GM12801 (cell line): ENCODE data around the gene C19orf38.

Source experiments
- TF ChIP-seq, protein P1 (sequence below): IDR thresholded peaks from one replicate; pipeline ENCODE4 v1.5.1; 2011; ENCODE audit warnings: control low read depth; ENCODE audit not compliant: insufficient read length; ENCODE audit errors: extremely low read depth

Gene C19orf38

DNA sequence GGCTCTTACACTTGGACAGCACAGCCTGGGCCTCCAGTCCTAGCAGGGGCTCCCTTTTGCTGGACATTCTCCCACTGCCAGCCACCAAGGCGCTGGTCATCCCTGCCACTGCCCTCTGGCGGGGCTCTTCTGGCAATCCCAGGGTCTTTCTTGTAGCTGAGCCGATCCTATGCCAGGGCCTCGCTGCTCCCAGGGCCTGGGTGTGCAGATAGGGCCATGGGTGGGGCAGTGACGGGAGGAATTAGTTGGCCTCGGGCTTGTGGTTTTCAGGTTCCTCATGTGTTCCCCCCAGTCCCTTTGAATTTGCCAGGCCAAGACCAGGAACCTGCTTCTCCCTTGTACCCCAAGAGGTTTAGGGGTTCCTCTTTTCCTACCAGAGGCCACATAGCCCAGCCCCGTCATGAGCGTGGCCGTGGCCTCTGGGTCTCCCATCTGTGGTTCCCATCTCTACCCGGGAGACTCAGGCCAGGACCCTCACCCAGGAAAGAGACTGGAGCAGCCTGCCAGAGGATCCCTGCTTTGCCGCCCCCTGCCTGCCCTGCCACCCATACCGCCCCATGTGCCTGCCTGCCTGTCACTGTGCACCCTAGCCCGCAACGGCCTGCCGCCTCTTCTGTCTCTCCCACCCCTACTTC lies 38.4 kb upstream of the C19orf38 start:
- TF ChIP-seq, protein P1, sequence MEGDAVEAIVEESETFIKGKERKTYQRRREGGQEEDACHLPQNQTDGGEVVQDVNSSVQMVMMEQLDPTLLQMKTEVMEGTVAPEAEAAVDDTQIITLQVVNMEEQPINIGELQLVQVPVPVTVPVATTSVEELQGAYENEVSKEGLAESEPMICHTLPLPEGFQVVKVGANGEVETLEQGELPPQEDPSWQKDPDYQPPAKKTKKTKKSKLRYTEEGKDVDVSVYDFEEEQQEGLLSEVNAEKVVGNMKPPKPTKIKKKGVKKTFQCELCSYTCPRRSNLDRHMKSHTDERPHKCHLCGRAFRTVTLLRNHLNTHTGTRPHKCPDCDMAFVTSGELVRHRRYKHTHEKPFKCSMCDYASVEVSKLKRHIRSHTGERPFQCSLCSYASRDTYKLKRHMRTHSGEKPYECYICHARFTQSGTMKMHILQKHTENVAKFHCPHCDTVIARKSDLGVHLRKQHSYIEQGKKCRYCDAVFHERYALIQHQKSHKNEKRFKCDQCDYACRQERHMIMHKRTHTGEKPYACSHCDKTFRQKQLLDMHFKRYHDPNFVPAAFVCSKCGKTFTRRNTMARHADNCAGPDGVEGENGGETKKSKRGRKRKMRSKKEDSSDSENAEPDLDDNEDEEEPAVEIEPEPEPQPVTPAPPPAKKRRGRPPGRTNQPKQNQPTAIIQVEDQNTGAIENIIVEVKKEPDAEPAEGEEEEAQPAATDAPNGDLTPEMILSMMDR = no peak

DNA sequence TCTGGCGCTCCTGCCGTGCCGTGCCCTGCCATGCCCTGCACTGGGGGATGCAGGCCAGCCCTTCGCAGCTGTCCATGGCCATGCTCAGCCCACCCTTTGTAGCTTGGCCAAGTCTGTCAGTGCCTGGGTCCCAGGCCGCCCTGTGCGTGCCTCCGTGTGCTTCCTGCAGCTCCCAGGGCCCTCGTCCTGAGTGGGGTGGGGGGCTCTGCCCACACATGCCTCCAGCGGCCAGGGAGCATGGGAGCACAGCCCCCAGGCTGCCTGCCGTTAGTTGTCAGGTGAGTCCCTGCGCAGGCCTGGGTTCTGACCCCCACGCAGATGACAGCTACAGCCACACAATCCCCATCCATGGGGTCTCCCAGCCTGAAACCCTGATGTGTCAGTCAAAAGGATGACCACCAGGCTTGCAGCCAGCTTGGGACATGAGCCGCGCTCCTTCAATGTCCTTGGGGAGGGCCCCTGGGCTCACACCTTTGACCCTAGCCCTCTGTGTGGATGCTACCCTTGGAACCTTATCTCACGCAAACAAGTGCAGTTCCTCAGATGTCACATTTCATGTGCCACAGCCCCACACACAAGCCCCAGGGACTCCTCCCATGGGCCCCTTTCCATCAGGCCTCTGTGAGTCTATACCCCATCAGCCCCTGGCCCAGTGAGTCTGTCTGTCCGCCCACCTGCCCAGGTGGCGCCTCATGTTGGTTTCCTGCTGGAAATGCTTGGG lies 36.7 kb upstream of the C19orf38 start:
- TF ChIP-seq, protein P1 = no peak

DNA sequence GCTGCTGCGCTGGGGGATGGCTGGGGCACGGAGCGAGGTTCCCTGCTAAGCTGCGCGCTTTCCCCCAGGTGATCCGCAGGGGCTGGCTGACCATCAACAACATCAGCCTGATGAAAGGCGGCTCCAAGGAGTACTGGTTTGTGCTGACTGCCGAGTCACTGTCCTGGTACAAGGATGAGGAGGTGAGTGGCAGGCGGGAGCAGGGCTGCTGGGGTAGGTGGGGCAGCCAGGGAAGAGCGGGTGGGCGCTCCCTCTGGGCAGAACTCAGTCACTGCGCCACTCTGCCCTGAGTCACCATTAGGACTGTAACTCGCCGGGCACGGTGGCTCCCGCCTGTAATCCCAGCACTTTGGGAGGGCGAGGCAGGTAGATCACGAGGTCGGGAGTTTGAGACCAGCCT lies 36.0 kb upstream of the C19orf38 start:
- TF ChIP-seq, protein P1 = no peak

DNA sequence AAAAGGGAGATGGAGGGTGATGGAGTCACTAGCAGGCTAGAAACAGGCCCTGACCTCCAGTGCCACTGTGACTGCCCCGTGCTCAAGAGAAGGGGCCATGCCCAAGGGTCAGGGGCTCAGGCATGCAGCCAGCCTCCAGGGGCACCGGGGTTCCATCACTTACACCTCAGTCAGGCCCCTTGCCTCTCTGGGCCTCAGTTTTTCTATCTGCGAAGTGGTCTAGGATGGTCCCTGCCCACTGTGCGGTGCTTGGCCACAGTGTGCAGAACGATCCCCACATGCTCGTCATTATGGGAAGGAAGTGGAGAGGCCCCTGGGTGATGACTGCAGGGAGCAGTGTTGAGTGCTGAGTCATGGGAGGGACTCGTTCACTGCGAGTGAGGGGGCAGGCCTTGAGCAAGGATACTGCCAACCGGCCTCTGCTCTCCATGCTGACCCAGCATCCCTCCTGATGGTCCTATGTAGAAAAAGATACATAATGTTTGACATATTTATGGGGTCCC lies 35.3 kb upstream of the C19orf38 start:
- TF ChIP-seq, protein P1 = no peak

DNA sequence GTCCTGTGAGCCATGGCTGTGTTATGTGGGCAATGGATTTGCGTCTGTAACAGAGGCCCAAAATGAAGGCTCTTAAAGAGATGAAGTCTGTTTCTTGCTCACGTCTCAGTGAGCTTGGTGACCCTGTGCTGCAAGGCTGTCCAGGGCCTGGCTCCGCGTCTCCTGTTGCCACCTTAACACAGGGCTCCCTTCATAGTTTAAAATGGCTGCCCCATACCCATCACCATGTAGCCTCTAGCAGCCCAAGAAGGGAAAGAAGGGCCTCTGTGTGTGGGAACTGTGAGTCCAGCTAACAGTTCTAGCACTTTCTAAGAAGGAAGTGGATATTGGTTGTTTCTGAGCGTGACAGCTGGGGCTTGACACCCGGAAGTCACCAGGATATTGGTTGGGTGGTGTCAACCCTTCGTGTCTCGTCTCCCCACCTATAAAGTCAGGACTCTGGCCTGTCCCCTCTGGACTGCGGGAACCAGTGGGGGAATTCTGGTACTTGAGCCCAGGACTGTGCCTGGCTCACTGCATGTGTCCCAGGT lies 33.1 kb upstream of the C19orf38 start:
- TF ChIP-seq, protein P1 = no peak

DNA sequence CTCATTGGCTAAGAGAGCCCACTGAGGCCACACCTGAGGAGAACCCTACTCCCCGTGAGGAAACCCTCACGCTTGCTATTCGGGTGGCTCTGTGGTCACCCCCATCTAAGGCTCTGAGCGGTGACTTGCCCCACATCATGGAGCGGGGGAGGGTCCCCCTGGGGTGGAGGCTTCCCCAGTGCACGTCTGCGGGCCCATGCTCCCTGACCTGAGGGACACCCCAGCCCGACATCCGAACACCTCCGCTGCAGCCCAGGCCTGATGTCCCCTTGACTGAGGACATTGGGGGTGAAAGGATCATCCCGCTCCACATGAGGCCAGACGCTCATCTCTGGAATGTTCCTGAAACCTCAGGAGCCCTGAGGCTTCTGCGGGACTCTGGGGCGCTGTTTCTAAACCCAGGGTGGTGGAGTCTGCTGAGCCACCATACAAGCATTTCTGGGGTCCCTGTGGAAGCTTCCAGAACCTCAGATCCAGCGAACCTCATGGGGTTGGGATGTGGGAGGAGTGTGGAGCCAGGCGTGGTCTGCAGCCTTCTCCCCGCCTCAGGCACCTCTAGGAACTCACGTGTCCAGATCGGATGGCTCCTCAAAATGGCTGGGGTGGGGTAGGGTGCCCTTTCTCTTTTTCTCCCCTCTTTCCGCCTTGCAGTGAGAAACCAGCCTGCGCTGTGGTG lies 32.1 kb upstream of the C19orf38 start:
- TF ChIP-seq, protein P1 = no peak

DNA sequence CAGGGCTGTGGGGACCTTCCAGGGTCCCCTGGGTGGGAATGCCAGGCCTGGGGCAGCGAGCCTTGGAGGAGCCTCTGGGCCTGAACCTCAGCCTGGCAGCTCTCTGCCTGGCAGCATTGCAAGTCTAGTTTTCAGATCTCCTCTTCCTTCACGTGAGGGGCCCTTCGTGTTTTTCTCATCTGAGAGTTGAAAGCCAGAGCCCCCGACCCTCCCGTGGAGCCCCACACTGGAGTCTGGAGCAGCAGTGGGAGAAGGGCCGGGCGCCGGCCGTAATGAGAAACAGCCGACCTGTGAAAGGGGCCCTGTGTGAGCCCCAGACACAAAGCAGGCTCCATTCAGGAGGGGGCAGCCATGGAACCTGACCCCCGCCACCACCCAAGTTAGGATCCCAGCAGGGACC lies 31.5 kb upstream of the C19orf38 start:
- TF ChIP-seq, protein P1 = no peak
